ENCODE results near the gene DNAH14.

DNAH14 gene

DNA sequence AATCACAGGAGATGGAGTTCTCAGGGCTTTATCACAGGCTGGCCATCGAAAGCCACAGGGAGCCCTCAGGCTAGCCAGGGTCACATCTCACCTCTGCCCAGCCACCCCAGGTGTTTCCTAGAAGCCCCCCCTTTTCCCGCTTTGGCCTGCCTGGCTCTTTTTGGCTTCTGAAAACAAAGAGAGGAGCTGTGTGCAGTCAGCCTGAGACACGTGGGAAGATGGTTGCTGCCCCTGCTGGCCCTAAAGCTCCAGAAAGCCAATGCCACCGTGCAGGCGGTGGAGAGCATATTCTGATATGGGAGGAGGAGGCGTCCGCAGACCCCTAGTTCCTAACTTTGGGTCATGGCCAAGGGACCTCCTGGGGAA, 517.1 kb downstream of the DNAH14 start:
- TF ChIP-seq, protein P1, sequence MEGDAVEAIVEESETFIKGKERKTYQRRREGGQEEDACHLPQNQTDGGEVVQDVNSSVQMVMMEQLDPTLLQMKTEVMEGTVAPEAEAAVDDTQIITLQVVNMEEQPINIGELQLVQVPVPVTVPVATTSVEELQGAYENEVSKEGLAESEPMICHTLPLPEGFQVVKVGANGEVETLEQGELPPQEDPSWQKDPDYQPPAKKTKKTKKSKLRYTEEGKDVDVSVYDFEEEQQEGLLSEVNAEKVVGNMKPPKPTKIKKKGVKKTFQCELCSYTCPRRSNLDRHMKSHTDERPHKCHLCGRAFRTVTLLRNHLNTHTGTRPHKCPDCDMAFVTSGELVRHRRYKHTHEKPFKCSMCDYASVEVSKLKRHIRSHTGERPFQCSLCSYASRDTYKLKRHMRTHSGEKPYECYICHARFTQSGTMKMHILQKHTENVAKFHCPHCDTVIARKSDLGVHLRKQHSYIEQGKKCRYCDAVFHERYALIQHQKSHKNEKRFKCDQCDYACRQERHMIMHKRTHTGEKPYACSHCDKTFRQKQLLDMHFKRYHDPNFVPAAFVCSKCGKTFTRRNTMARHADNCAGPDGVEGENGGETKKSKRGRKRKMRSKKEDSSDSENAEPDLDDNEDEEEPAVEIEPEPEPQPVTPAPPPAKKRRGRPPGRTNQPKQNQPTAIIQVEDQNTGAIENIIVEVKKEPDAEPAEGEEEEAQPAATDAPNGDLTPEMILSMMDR (IDR thresholded peaks at IDR 0.05; ENCODE audit: low read depth, low read length, missing control alignments) = no peak
- in situ Hi-C loops (cut with HindIII; ENCODE audit: low sequenced_read_pairs) = no loop called here
- no peak overlapping the region for H3K4me3 ChIP-seq (ENCODE audit: low read depth, low read length)
- no peak for DNase-seq (ENCODE audit: low read depth)

DNA sequence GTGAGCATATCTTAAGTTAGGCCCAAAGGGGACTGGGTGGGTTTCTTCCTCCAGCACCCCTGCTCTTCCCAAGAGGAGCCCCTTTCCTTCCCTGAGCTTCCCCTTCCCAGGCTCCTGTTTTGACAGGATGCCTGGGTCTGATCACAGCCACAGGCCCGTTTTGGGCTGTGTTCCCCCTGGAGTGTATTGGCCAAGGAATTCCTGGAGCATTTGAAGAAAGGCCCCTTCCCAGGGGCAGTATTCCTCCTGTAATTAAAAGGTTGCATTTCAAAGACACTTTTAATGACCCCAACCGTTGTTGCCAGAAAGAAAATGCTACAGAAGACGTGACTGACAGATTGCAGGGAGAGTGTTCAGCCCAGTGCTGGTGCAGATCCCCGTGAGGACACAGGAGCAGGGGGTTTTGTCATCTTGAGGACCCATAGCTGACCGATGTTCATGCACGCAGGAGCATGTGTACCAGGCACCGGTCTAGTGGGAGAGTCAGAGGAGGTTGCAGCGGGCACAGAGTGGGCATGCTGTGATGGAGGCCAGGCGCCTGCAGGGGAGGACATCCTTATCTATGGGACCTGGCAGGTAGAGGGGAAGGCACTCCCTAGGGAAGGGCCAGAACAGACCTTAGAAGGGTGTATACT, 517.6 kb downstream of the DNAH14 start:
- no peak overlapping the region for H3K4me3 ChIP-seq (ENCODE audit: low read depth, low read length)
- in situ Hi-C loops (cut with HindIII; ENCODE audit: low sequenced_read_pairs) = no loop called here
- TF ChIP-seq, protein P1 (IDR thresholded peaks at IDR 0.05; ENCODE audit: low read depth, low read length, missing control alignments) = no peak
- DNase-seq (ENCODE audit: low read depth) = no peak

DNA sequence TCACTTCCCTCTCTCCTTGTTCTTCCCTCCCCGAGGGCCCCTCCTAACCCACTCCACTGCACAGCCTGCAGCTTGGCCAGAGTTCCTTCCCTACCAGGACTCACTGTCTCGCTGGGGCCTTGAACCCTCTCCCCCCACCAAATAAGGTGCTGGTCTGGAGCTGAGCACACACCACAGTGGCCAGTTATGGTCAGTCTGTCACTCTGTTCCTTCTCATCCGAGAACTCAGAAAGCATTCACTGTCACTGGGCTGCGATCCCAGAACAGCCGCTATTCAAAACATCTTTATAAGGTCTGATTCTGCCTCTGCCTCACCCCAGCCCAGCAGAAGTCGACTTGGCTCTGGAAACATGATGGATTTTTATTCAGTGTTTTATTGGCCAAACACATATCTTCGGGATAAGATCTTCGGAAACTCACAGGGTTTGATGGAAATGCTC, 518.2 kb downstream of the DNAH14 start:
- no peak for DNase-seq (ENCODE audit: low read depth)
- TF ChIP-seq, protein P1 (IDR thresholded peaks at IDR 0.05; ENCODE audit: low read depth, low read length, missing control alignments) = no peak
- in situ Hi-C loops (cut with HindIII; ENCODE audit: low sequenced_read_pairs) = no loop called here

DNA sequence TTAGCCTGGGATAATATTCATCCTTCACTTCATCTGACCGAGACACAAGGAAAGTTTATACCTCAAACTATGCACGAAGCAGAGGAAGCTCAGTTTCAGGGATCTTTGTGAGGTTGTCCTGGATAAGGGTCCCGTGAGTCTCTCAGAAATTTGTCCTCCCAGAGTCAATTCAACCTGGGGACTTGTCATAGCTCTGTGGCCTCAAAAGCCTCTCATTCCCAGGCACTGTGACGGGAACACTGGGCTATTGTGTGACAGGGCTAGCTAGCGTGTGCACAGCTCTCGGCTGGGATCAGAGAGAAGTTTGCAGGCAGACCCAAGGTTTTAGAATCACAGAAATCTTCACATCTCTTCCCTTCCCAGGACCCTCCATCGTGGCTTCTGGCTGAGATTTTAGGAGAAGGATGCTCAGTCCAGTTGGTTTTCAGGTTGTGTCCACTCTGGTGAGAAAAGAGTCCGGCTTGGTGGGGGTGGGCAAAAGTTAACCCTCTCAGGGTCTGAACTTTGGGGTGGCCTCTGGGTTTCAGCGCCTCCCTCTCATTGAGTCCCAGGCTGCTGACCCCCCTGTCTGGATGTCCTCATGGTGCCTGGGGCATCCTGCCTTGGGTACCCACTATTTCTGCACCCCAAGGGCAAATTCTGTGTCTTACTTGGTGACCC, 518.8 kb downstream of the DNAH14 start:
- TF ChIP-seq, protein P1 (IDR thresholded peaks at IDR 0.05; ENCODE audit: low read depth, low read length, missing control alignments) = no peak
- no peak overlapping the region for H3K4me3 ChIP-seq (ENCODE audit: low read depth, low read length)
- in situ Hi-C loops (cut with HindIII; ENCODE audit: low sequenced_read_pairs) = no loop called here
- no peak for DNase-seq (ENCODE audit: low read depth)

More for the DNA sequence above, 518.2 kb downstream of the DNAH14 start:
- H3K4me3 ChIP-seq (ENCODE audit: low read depth, low read length) = no peak overlapping the region

All from astrocyte of the cerebellum (primary cell).